Suprapubic skin (tissue), 4 donors: ENCODE results near the gene CDYL2.

Source experiments
- EP300 ChIP-seq: sonication (generic); formaldehyde crosslinking; IDR thresholded peaks from one replicate; pipeline ENCODE4 v1.6.1; 2017; ENCODE audit warnings: antibody characterized with exemption
- POLR2A ChIP-seq, 2 donors: fragments of 450-650 bp; IDR thresholded peaks; one replicate each; pipeline ENCODE4 v1.6.1; 2017; ENCODE audit warnings: antibody characterized with exemption in 2 of 2, mild to moderate bottlenecking in 2 of 2, moderate library complexity in 2 of 2
- POLR2AphosphoS5 ChIP-seq, 3 donors: sonication (generic); formaldehyde crosslinking; IDR thresholded peaks; one replicate each; pipeline ENCODE4 v1.6.1; 2017; ENCODE audit warnings: antibody characterized with exemption in 3 of 3
- TF ChIP-seq, protein P1 (sequence below), 2 donors: fragments of 200-600 bp in 1 of 2; fragments of 450-650 bp in 1 of 2; sonication (generic) in 1 of 2; IDR thresholded peaks; one replicate each; pipeline ENCODE4 v1.5.1; 2016 to 2019; ENCODE audit warnings: antibody characterized with exemption in 2 of 2, mild to moderate bottlenecking in 1 of 2, moderate library complexity in 1 of 2

GRCh38 chr16:80691111-80691741, 113.2 kb downstream of the CDYL2 start:
- TF ChIP-seq, protein P1, sequence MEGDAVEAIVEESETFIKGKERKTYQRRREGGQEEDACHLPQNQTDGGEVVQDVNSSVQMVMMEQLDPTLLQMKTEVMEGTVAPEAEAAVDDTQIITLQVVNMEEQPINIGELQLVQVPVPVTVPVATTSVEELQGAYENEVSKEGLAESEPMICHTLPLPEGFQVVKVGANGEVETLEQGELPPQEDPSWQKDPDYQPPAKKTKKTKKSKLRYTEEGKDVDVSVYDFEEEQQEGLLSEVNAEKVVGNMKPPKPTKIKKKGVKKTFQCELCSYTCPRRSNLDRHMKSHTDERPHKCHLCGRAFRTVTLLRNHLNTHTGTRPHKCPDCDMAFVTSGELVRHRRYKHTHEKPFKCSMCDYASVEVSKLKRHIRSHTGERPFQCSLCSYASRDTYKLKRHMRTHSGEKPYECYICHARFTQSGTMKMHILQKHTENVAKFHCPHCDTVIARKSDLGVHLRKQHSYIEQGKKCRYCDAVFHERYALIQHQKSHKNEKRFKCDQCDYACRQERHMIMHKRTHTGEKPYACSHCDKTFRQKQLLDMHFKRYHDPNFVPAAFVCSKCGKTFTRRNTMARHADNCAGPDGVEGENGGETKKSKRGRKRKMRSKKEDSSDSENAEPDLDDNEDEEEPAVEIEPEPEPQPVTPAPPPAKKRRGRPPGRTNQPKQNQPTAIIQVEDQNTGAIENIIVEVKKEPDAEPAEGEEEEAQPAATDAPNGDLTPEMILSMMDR (IDR thresholded peaks at IDR 0.05): no peak
- TF ChIP-seq POLR2A (IDR thresholded peaks at IDR 0.05) (no peak), POLR2AphosphoS5 (IDR thresholded peaks at IDR 0.05) (no peak), EP300 (no peak)
